NAMALWA (cell line): ENCODE data around the gene QRFP.
A peak's percentile ranks its signal among the peaks of the same experiment; 100 is the strongest.
"Not testable (repeated sequence)": the region's sequence is repeated elsewhere in the genome, so short reads cannot be mapped to it uniquely, and the experiment has no call there.

Source experiments
- DNase-seq: peaks from one replicate; pipeline ENCODE4 v3.0.0-alpha.2; 2015; ENCODE audit warnings: low spot score

The QRFP gene

GRCh38 chr9:130919559-130920145 is 23.0 kb upstream of the QRFP start:
- no peak for DNase-seq

- DNase-seq: no peak
Observed at GRCh38 chr9:130918826-130919558, 22.4 kb upstream of the QRFP start.

- no peak for DNase-seq
Observed at GRCh38 chr9:130918101-130918825, 21.7 kb upstream of the QRFP start.

- no peak for DNase-seq
Observed at GRCh38 chr9:130917168-130917960, 20.8 kb upstream of the QRFP start.

GRCh38 chr9:130915096-130915447 is 18.5 kb upstream of the QRFP start:
- DNase-seq: no peak

GRCh38 chr9:130914417-130915095 is 17.9 kb upstream of the QRFP start:
- DNase-seq: no peak

- DNase-seq: peak; percentile 19
Observed at GRCh38 chr9:130913599-130914416, 17.2 kb upstream of the QRFP start.

- no peak for DNase-seq
Observed at GRCh38 chr9:130912932-130913598, 16.5 kb upstream of the QRFP start.

GRCh38 chr9:130911254-130912049 is 14.8 kb upstream of the QRFP start:
- no peak for DNase-seq

- not testable (repeated sequence) for DNase-seq
Observed at GRCh38 chr9:130910670-130911069, 14.1 kb upstream of the QRFP start.

GRCh38 chr9:130910041-130910440 is 13.4 kb upstream of the QRFP start:
- DNase-seq: not testable (repeated sequence)

- DNase-seq: no peak
Observed at GRCh38 chr9:130908878-130909355, 12.3 kb upstream of the QRFP start.

- no peak for DNase-seq
Observed at GRCh38 chr9:130908146-130908877, 11.7 kb upstream of the QRFP start.

GRCh38 chr9:130906735-130907416 is 10.3 kb upstream of the QRFP start:
- no peak for DNase-seq

- DNase-seq: no peak
Observed at GRCh38 chr9:130905902-130906734, 9.5 kb upstream of the QRFP start.

- DNase-seq: no peak
Observed at GRCh38 chr9:130905125-130905901, 8.7 kb upstream of the QRFP start.
